Measurements from ENCODE around the gene NUP153.
"Not testable (repeated sequence)": the region's sequence is repeated elsewhere in the genome, so short reads cannot be mapped to it uniquely, and the experiment has no call there.

Gene NUP153

GRCh38 chr6:17706580-17707370 lies at the start of gene NUP153:
Gene NUP153 (minus strand): TSS chr6:17706925. CDS start chr6:17706387, 538 bp downstream.
- peak; percentile 99 to 100 (median 100) for DNase-seq (ENCODE audit: low read depth in 3 of 3)

GRCh38 chr6:17754254-17754653 lies 47.5 kb upstream of the NUP153 start:
- DNase-seq (ENCODE audit: low read depth in 3 of 3) = no peak

- not testable (repeated sequence) for DNase-seq (ENCODE audit: low read depth in 3 of 3)
Measured at GRCh38 chr6:17745324-17745723, 38.6 kb upstream of the NUP153 start.

- not testable (repeated sequence) for DNase-seq (ENCODE audit: low read depth in 3 of 3)
Measured at GRCh38 chr6:17744757-17745308, 38.1 kb upstream of the NUP153 start.

GRCh38 chr6:17744019-17744756 lies 37.5 kb upstream of the NUP153 start:
- DNase-seq (ENCODE audit: low read depth in 3 of 3) = no peak

- DNase-seq (ENCODE audit: low read depth in 3 of 3) = no peak
Measured at GRCh38 chr6:17741507-17741906, 34.8 kb upstream of the NUP153 start.

- DNase-seq (ENCODE audit: low read depth in 3 of 3) = no peak
Measured at GRCh38 chr6:17740559-17741220, 34.0 kb upstream of the NUP153 start.

- no peak for DNase-seq (ENCODE audit: low read depth in 3 of 3)
Measured at GRCh38 chr6:17737704-17738252, 31.1 kb upstream of the NUP153 start.

GRCh38 chr6:17735311-17735710 lies 28.6 kb upstream of the NUP153 start:
- DNase-seq (ENCODE audit: low read depth in 3 of 3) = not testable (repeated sequence)

GRCh38 chr6:17730078-17730704 lies 23.5 kb upstream of the NUP153 start:
- DNase-seq (ENCODE audit: low read depth in 3 of 3) = no peak

- no peak for DNase-seq (ENCODE audit: low read depth in 3 of 3)
Measured at GRCh38 chr6:17729223-17730077, 22.7 kb upstream of the NUP153 start.

GRCh38 chr6:17728551-17729222 lies 22.0 kb upstream of the NUP153 start:
- DNase-seq (ENCODE audit: low read depth in 3 of 3) = no peak

GRCh38 chr6:17725083-17725482 lies 18.4 kb upstream of the NUP153 start:
- no peak for DNase-seq (ENCODE audit: low read depth in 3 of 3)

- DNase-seq (ENCODE audit: low read depth in 3 of 3) = no peak
Measured at GRCh38 chr6:17724341-17724740, 17.6 kb upstream of the NUP153 start.

GRCh38 chr6:17721671-17722070 lies 14.9 kb upstream of the NUP153 start:
- no peak for DNase-seq (ENCODE audit: low read depth in 3 of 3)

GRCh38 chr6:17719323-17720041 lies 12.8 kb upstream of the NUP153 start:
- DNase-seq (ENCODE audit: low read depth in 3 of 3) = no peak

GRCh38 chr6:17716221-17716620 lies 9.5 kb upstream of the NUP153 start:
- DNase-seq (ENCODE audit: low read depth in 3 of 3) = no peak

GRCh38 chr6:17714879-17715851 lies 8.4 kb upstream of the NUP153 start:
- DNase-seq (ENCODE audit: low read depth in 3 of 3) = peak in 2 of 3 experiments; percentile 17 to 21
